Stimulated activated CD8-positive, alpha-beta memory T cell treated with anti-CD3 and anti-CD28 coated beads, Interleukin-4, amount 100 ng/mL, for 4 hours (primary cell): Measurements from ENCODE around the gene GRIP2.

ENCODE experiments used
- DNase-seq, 2 donors: peaks; one replicate each; pipeline ENCODE4 v3.0.0-alpha.2; 2020; ENCODE audit warnings: low read depth in 2 of 2, low spot score in 1 of 2

GRIP2 gene

DNA sequence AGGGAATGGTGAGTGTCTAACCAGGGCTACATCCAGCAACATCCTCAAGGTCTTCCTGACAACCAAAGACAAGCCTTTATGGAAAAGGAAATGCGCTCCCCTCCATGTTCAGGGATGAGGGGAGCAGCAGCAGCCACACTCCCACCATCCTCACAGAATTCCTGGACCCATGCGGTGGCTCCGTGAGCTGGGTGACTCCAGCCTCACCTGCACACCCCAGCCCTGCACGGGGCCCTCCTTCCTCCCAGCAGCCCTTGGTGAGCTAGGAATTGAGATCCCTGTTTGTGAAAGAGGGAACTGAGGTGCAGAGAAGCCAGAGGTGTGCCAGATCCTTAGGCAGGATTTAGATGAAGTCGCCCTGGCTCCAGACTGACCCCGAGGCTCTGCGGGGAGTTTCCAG lies 52.3 kb downstream of the GRIP2 start:
- DNase-seq, result no peak

- no peak for DNase-seq
Measured at GRCh38 chr3:14487086-14487485, 53.1 kb downstream of the GRIP2 start.

DNA sequence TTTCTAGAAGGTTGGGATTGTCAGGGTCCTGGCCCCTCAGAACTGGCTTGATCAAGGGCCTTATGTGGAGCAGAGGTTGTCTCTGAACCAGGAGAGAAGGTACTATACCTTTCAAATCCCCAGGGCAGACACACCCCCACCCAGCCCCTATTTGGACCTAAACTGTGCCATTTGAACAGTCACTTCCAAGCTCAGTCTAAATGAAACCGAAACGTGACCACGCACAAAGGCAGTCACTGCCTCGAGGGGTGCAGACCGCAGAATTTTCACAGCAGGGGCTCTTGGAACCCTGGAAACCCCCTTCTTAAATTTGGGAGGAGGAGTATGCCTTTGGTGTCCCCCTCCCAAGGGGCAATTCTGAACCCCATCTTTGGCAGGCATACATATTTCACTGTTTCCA lies 53.7 kb downstream of the GRIP2 start:
- no peak for DNase-seq

DNA sequence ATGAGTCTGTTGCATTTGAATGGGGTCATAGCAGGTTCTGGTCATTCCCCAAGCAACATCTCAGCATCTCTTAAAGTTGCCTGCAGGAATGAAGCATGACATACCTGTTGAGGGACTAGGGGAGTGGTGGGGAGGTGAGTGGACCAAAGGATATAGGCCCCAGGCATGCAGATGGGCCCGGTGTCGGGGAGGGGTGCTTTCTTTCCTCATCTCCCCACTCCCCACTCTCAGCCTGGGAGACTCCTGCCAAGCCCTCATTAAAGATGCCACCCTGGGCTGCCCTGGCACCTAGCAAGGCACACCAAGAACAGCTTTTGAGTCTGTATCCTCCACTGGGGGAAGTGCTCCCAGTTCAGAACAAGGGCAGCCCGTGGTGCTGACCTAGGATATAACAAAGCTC lies 54.2 kb downstream of the GRIP2 start:
- DNase-seq, result no peak

- no peak for DNase-seq
Measured at GRCh38 chr3:14484741-14485140, 55.4 kb downstream of the GRIP2 start.

DNA sequence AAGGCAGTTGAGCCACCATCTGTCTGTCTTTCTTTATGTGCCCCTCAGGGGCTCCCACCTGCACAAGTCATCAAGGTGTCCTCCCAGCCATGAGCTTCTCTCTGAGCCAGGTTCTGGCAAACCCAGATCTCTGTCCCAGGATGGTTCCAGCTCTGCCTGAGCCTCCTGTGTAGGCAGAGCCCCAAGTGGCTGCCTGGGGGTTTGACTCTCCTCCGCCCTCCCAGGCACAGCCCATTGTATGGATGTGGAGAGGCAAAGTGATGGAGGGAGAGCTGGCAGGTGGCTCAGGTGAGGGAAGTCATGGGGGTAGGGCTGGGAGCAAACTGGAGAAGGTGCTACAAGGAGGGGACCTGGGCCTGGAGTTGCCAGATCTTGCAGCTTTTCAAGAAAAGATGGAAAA lies 56.9 kb downstream of the GRIP2 start:
- no peak for DNase-seq

- no peak for DNase-seq
Measured at GRCh38 chr3:14482271-14482721, 57.8 kb downstream of the GRIP2 start.

DNA sequence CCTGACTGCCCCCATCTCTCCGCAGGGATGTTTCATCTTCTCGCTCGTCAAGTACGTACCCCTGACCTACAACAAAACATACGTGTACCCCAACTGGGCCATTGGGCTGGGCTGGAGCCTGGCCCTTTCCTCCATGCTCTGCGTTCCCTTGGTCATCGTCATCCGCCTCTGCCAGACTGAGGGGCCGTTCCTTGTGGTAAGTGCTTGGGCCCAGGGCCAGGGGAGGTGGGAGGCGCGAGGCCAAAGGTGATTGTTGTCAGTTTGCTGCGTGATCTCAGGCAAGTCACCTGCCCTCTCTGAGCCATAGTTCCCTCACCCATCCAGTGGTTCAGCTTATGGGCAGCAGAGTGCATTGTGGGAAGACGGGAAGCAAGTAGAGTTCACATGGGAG lies 58.5 kb downstream of the GRIP2 start:
- DNase-seq, result no peak

GRCh38 chr3:14481018-14481645 lies 59.0 kb downstream of the GRIP2 start:
- DNase-seq, result no peak

DNA sequence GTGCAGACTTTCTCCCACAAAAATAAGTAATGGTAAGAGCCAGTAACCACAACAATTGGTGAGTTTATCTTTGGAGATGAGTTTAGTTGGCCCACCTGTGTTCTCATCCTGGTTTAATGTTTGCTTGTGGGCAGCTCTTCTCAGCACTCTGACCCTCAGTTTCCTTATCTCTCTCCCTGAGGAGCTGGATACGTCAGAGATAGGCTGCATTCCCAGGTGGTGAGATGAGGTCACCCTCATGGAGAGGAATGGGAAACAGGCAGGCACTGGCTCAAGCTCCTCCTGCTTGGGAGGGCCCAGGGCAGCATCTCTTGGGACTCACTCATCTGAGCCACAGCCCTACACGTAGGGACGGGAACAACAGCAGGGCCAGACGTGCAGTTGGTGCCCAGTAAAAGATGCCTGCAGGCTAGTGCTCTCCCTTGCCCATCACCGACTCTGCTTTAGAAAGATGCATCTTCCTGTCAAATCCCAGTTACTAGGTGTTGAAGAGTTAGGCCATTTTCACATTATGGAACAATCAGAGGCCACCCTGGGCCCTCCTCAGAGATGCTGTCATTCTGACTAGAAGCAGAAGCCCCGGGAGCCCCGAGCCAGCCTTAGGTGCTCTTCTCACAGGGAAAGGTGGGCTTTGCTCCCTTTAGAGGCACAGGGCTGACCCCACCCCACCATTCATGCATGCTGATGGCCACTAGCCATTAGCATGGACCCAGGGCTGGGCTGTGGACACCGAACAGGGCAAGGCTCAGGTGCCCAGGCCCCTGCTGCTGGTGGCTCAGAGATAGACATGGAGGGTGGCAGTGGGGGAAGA lies 59.7 kb downstream of the GRIP2 start:
- no peak for DNase-seq

DNA sequence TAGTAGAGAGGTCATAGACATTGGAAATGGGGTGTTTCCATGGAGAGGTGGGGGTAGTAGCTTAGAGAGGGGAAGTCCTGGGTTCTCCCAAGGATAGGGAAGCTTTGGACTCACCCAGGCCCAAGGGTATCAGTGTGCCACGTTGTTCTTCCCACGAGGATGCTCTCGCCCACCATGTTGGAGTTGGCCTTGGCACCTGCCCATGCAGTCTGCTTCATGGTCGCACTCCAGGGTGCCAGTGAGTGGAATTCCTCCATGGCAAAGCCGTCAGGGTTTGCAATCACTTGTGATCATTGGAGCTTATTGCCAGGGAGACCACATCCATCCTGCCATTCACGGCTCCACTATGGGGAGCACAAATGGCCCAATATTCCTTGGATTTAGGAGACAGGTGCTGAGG lies 60.6 kb downstream of the GRIP2 start:
- DNase-seq, result no peak

- DNase-seq, result no peak
Measured at GRCh38 chr3:14478956-14479550, 61.1 kb downstream of the GRIP2 start.

DNA sequence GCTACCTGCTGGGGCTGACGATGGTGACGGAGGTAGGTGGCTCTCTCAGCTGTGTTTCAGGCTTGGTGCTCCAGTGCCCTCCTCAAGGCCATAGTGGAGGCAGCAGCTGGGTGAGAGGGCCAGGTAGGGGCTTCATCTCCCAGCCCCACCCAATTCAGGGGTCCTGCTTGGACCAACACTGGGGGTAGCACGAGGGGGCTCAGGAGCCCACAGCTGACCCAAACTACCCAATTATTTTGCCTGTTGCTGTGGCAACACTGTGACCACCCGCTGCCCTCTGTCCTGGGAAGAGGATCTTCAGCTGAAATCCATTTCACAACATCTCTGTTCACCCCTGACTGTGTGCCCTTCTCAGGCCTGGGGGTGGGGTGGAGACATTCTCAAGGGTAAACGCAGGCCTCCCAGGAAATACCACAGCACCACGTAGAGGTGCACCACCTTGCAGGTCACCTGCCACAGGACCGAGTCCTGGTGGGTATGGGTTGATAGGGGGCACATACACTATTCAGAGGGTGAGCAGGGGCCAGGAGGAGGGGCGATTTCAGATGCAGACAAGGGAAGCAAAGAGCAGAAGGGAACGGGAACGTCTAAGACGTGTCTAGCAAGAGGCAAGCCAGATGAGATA lies 62.7 kb downstream of the GRIP2 start:
- DNase-seq, result no peak

GRCh38 chr3:14476583-14477265 lies 63.4 kb downstream of the GRIP2 start:
- DNase-seq, result no peak

- no peak for DNase-seq
Measured at GRCh38 chr3:14475621-14476020, 64.5 kb downstream of the GRIP2 start.

DNA sequence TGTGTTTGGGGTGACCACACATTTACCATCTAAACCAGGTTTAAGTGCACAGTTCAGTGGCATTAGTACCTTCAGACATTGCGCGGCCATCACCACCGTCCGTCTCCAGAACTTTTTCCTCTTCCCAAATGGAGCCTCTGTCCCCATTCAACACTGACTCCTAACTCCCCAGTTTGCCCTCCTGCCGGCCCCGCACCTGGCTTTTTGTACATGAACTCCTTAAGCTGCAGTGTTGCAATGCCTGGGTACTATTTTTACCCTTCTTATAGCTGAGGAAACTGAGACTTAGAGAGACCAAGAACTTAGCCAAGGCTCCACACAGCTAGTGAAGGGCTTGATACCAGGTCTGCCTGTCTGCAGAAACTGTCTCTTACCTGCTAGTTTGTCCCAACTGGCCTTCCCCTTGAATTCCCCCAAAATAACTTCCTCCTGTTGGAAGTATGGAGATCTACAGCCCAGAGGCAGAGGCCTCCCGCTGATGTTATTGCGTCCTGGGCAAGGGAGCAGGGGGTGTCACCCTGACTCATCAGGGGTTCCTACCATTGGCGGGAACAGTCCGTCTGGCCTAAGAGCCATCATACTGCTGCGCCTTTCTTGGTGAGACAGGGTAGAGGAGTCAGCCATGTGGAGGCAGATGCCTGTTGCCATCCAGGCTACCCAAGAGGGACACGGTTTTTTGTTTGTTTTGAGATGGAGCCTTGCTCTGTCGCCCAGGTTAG lies 65.6 kb downstream of the GRIP2 start:
- DNase-seq, result no peak

- DNase-seq, result no peak
Measured at GRCh38 chr3:14473411-14473891, 66.7 kb downstream of the GRIP2 start.

DNA sequence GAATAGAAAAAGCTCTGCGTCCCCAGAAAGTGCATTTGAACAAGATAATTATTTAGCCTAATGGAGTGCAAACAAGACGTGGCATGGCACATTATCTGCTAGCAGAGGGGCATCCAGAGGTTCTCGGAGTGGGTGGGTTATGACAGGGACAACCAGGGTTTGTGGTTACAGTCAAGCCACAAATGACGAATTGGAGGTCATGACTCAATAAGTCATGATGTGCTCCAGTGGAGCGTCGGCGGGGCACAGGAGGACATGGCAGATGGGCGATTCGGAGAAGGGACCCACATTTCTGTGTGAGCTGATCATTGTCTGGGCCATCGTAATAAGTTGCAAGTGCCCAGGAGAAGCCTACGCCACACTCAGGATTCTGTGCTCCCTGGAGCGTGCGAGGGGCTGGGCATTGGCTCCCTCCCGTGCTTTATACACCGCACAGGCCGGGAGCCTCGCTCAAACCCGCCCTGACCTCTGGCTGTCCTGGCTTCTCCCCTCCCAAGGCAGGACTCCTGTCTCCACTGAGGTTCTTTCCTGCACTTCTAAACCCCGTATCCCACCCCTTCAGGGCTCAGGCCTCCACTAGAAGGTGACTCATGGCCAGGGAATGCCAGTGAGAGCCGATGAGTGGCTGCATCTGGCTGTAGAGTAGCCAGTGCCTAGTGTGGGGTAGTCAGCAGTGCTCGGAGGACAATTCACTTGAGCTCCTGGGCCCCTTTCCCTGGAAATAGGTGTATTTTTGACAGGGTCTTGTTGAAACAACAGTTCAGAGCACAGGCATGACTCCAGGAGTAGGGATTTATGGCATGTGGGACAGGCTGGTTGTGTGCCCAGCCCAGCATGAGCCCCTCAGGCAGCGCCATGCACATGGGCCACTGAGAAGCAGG lies 67.4 kb downstream of the GRIP2 start:
- DNase-seq, result no peak

- DNase-seq, result no peak
Measured at GRCh38 chr3:14471690-14472089, 68.5 kb downstream of the GRIP2 start.

DNA sequence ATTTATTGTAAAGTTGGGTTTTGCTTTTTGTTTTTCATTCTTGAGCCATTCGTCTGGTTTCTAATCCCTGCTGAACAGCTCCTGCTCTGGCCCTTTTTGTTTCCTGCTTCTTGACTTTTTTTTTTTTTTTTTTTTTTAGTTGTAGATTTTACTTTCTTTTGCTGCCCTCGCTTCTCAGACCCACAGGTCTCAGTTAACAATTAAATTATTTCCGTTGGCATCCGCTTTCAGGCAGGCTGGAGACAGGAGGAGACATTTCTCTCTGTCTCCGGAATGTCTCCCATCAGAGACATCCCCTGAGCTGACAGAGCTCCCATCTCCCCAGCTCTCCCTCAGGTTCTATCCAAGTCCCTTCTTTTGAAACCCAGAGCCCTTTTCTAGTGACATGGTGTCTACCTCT lies 69.1 kb downstream of the GRIP2 start:
- DNase-seq, result no peak
